Type B pancreatic cell (in vitro differentiated cells): ENCODE results near the gene PLXNA1. TPM values are rescaled to one million over a fixed set of nuclear protein-coding genes. Genes with fewer than 3 reads are reported as not detected.

Source experiments
- DNase-seq: peaks from one replicate; pipeline ENCODE4 v3.0.0; 2021; ENCODE audit warnings: mixed read lengths; ENCODE audit not compliant: unreplicated experiment; ENCODE audit errors: extremely low spot score
- H3K27ac Mint-ChIP-seq: 2 replicates; pipeline ENCODE4 v1.8.0; 2021; ENCODE audit warnings: mild to moderate bottlenecking, mixed read lengths
- H3K27me3 Mint-ChIP-seq: 2 replicates; pipeline ENCODE4 v1.8.0; 2021; ENCODE audit warnings: mixed read lengths
- H3K36me3 Mint-ChIP-seq: 2 replicates; pipeline ENCODE4 v1.8.0; 2021; ENCODE audit warnings: mixed read lengths
- H3K4me1 Mint-ChIP-seq: one replicate; pipeline ENCODE4 v1.8.0; 2021; ENCODE audit warnings: mixed read lengths; ENCODE audit not compliant: unreplicated experiment
- H3K4me3 Mint-ChIP-seq: 2 replicates; pipeline ENCODE4 v1.8.0; 2021; ENCODE audit warnings: mild to moderate bottlenecking, mixed read lengths
- H3K9me3 Mint-ChIP-seq: 2 replicates; pipeline ENCODE4 v1.8.0; 2021; ENCODE audit warnings: mixed read lengths
- CTCF ChIP-seq: fragments of 200-600 bp; sonication (generic); conservative IDR thresholded peaks from 2 replicates; pipeline ENCODE4 v1.5.0; 2021; ENCODE audit warnings: antibody characterized with exemption, mild to moderate bottlenecking
- total RNA-seq: library from RNA; stranded (reverse); gene quantifications from 2 replicates; pipeline ENCODE4 v1.2.1, GENCODE V29; 2021; ENCODE audit warnings: low replicate concordance

Gene PLXNA1
- total RNA-seq, 1 donor from 2014 or later = 59.2 TPM

GRCh38 chr3:127005864-127006500, 23.1 kb downstream of the PLXNA1 start:
- no peaks in the 10 kb centered on the region for H3K27me3 Mint-ChIP-seq
- H3K36me3 Mint-ChIP-seq = no peaks in the 10 kb centered on the region
- H3K9me3 Mint-ChIP-seq = no peaks in the 10 kb centered on the region
- H3K27ac Mint-ChIP-seq = no peak overlapping the region
- H3K4me1 Mint-ChIP-seq = peaks cover 12% of the 10 kb centered on the region
- TF ChIP-seq CTCF = no peak
- no peak for DNase-seq
- no peak overlapping the region for H3K4me3 Mint-ChIP-seq

GRCh38 chr3:127006781-127007436, 24.0 kb downstream of the PLXNA1 start:
- no peak for TF ChIP-seq CTCF
- H3K27ac Mint-ChIP-seq = no peak overlapping the region
- peaks cover 12% of the 10 kb centered on the region for H3K4me1 Mint-ChIP-seq
- no peaks in the 10 kb centered on the region for H3K36me3 Mint-ChIP-seq
- DNase-seq = no peak
- H3K9me3 Mint-ChIP-seq = no peaks in the 10 kb centered on the region
- H3K4me3 Mint-ChIP-seq = no peak overlapping the region
- H3K27me3 Mint-ChIP-seq = no peaks in the 10 kb centered on the region

GRCh38 chr3:127008236-127008635, 25.3 kb downstream of the PLXNA1 start:
- no peak for DNase-seq
- no peaks in the 10 kb centered on the region for H3K9me3 Mint-ChIP-seq
- no peak overlapping the region for H3K4me3 Mint-ChIP-seq
- H3K36me3 Mint-ChIP-seq = no peaks in the 10 kb centered on the region
- H3K27me3 Mint-ChIP-seq = no peaks in the 10 kb centered on the region
- H3K4me1 Mint-ChIP-seq = peaks cover 4% of the 10 kb centered on the region
- H3K27ac Mint-ChIP-seq = no peak overlapping the region
- TF ChIP-seq CTCF = no peak

- no peak overlapping the region for H3K4me3 Mint-ChIP-seq
- H3K27ac Mint-ChIP-seq = no peak overlapping the region
- H3K4me1 Mint-ChIP-seq = peaks cover 8% of the 10 kb centered on the region
- H3K9me3 Mint-ChIP-seq = no peaks in the 10 kb centered on the region
- DNase-seq = no peak
- no peaks in the 10 kb centered on the region for H3K36me3 Mint-ChIP-seq
- no peaks in the 10 kb centered on the region for H3K27me3 Mint-ChIP-seq
- TF ChIP-seq CTCF = no peak
Observed at GRCh38 chr3:127009531-127009930, 26.6 kb downstream of the PLXNA1 start.

GRCh38 chr3:127011270-127011992, 28.5 kb downstream of the PLXNA1 start:
- Mint-ChIP-seq H3K4me3 (no peak overlapping the region), H3K9me3 (no peaks in the 10 kb centered on the region)

More at GRCh38 chr3:127011270-127011992, 28.5 kb downstream of the PLXNA1 start:
- H3K4me1 Mint-ChIP-seq = peaks cover 8% of the 10 kb centered on the region
- TF ChIP-seq CTCF = no peak
- no peak overlapping the region for H3K27ac Mint-ChIP-seq
- no peaks in the 10 kb centered on the region for H3K27me3 Mint-ChIP-seq
- no peak for DNase-seq
- no peaks in the 10 kb centered on the region for H3K36me3 Mint-ChIP-seq
